Smooth muscle cell (in vitro differentiated cells): ENCODE results near the gene NXPH1. TPM values are rescaled to one million over a fixed set of nuclear protein-coding genes. Genes with fewer than 3 reads are reported as not detected.

ENCODE experiments used
- DNase-seq: peaks from one replicate; lab custom pipeline; 2025; ENCODE audit not compliant: unreplicated experiment; lab: John Stamatoyannopoulos, UW
- H2AFZ ChIP-seq: fragments of 200-600 bp; sonication (generic); 2 replicates; pipeline ENCODE4 v1.6.0; 2016; ENCODE audit warnings: antibody characterized with exemption, low read depth, mild to moderate bottlenecking
- H3F3A ChIP-seq: fragments of 200-600 bp; sonication (generic); 2 replicates; pipeline ENCODE4 v1.6.0; 2017; ENCODE audit warnings: antibody characterized with exemption, low read depth
- H3K27ac ChIP-seq: fragments of 200-600 bp; sonication (generic); 2 replicates; pipeline ENCODE4 v1.5.1; 2016; ENCODE audit warnings: low read depth, mild to moderate bottlenecking
- H3K27me3 ChIP-seq: fragments of 200-600 bp; sonication (generic); 2 replicates; pipeline ENCODE4 v1.6.1; 2016; ENCODE audit warnings: low read depth, mild to moderate bottlenecking
- H3K36me3 ChIP-seq: fragments of 200-600 bp; sonication (generic); 2 replicates; pipeline ENCODE4 v1.5.1; 2016; ENCODE audit warnings: low read depth
- H3K4me1 ChIP-seq: fragments of 200-600 bp; sonication (generic); 2 replicates; pipeline ENCODE4 v1.5.1; 2016; ENCODE audit warnings: low read depth
- H3K4me2 ChIP-seq: fragments of 200-600 bp; sonication (generic); 2 replicates; pipeline ENCODE4 v1.6.0; 2016; ENCODE audit warnings: mild to moderate bottlenecking
- H3K4me3 ChIP-seq: fragments of 200-600 bp; sonication (generic); 2 replicates; pipeline ENCODE4 v1.5.1; 2016; ENCODE audit warnings: mild to moderate bottlenecking
- H3K79me2 ChIP-seq: fragments of 200-600 bp; sonication (generic); 2 replicates; pipeline ENCODE4 v1.6.0; 2016; ENCODE audit warnings: low read depth, mild to moderate bottlenecking
- H3K9ac ChIP-seq: fragments of 200-600 bp; sonication (generic); 2 replicates; pipeline ENCODE4 v1.6.0; 2016; ENCODE audit warnings: low read depth
- H3K9me3 ChIP-seq: fragments of 200-600 bp; sonication (generic); replicated peaks from 2 replicates; pipeline ENCODE4 v1.5.1; 2016; ENCODE audit warnings: low read depth
- H4K20me1 ChIP-seq: fragments of 200-600 bp; sonication (generic); 2 replicates; pipeline ENCODE4 v1.6.0; 2016; ENCODE audit warnings: low read depth
- CTCF ChIP-seq: fragments of 200-600 bp; sonication (generic); IDR thresholded peaks from 2 replicates; pipeline ENCODE4 v1.5.1; 2017; ENCODE audit warnings: borderline replicate concordance, mild to moderate bottlenecking, antibody characterized with exemption; ENCODE audit not compliant: insufficient read depth, poor library complexity, severe bottlenecking
- WGBS: methylation state at CpG from one replicate; pipeline ENCODE4 v1.1.7; 2016; ENCODE audit warnings: low lambda C conversion rate; 5-methylcytosine and 5-hydroxymethylcytosine counted together
- polyA plus RNA-seq: library from polyadenylated mRNA; unstranded; fragments of >200 nt; fragmentation: Nextera tagmentation; extraction: Ambion mirVana; gene quantifications from 2 replicates; pipeline ENCODE4 v1.2.1, GENCODE V29; 2016
- total RNA-seq: library from RNA; depleted of rRNA; stranded (reverse); fragments of >200 nt; gene quantifications from 2 replicates; pipeline ENCODE4 v1.2.3, GENCODE V29; 2014

NXPH1 gene
- total and polyA plus RNA-seq, 2 experiments from 2014 or later, result 0.43 to 2.7 TPM

- no peak for DNase-seq
- Histone ChIP-seq H3K9me3 (no peaks in the 10 kb centered on the region), H2AFZ (no peak overlapping the region), H3K4me2 (no peak overlapping the region), H3K9ac (no peak overlapping the region), H4K20me1 (no peaks in the 10 kb centered on the region), H3K79me2 (no peaks in the 10 kb centered on the region), H3K27ac (no peak overlapping the region), H3K4me1 (no peaks in the 10 kb centered on the region), H3K4me3 (no peak overlapping the region), H3F3A (no peaks in the 10 kb centered on the region), H3K27me3 (no peaks in the 10 kb centered on the region), H3K36me3 (no peaks in the 10 kb centered on the region)
- 92% methylated on average over 4 of the region's 4 CpGs for WGBS
- TF ChIP-seq CTCF, result no peak
Measured at GRCh38 chr7:8490391-8491045, 57.1 kb downstream of the NXPH1 start.

- no peaks in the 10 kb centered on the region for H3K27me3 ChIP-seq
- H3K4me1 ChIP-seq, result no peaks in the 10 kb centered on the region
- H3K4me3 ChIP-seq, result no peak overlapping the region
- no peaks in the 10 kb centered on the region for H3K79me2 ChIP-seq
- DNase-seq, result no peak
- no peaks in the 10 kb centered on the region for H4K20me1 ChIP-seq
- no peak overlapping the region for H3K4me2 ChIP-seq
- no peaks in the 10 kb centered on the region for H3K9me3 ChIP-seq
- H3K9ac ChIP-seq, result no peak overlapping the region
- no peak overlapping the region for H3K27ac ChIP-seq
- no peaks in the 10 kb centered on the region for H3K36me3 ChIP-seq
- H3F3A ChIP-seq, result no peaks in the 10 kb centered on the region
- H2AFZ ChIP-seq, result no peak overlapping the region
- 94% methylated on average over 3 of the region's 3 CpGs for WGBS
- no peak for TF ChIP-seq CTCF
Measured at GRCh38 chr7:8491106-8491505, 57.7 kb downstream of the NXPH1 start.

- Histone ChIP-seq H4K20me1 (no peaks in the 10 kb centered on the region), H3K4me3 (no peak overlapping the region), H3K9me3 (no peaks in the 10 kb centered on the region), H3K27me3 (no peaks in the 10 kb centered on the region), H3K9ac (no peak overlapping the region), H3K36me3 (no peaks in the 10 kb centered on the region), H3K27ac (no peak overlapping the region), H3K4me2 (no peak overlapping the region), H3F3A (no peaks in the 10 kb centered on the region), H3K4me1 (no peaks in the 10 kb centered on the region), H3K79me2 (no peaks in the 10 kb centered on the region), H2AFZ (no peak overlapping the region)
- DNase-seq, result no peak
- TF ChIP-seq CTCF, result no peak
- WGBS, result 90% methylated on average over 8 of the region's 8 CpGs
Measured at GRCh38 chr7:8491544-8492489, 58.4 kb downstream of the NXPH1 start.

- Histone ChIP-seq H3K79me2 (no peaks in the 10 kb centered on the region), H3K9me3 (no peaks in the 10 kb centered on the region), H3K36me3 (no peaks in the 10 kb centered on the region)
Measured at GRCh38 chr7:8499128-8499527, 65.7 kb downstream of the NXPH1 start.

More at GRCh38 chr7:8499128-8499527, 65.7 kb downstream of the NXPH1 start:
- Histone ChIP-seq H3K4me1 (no peaks in the 10 kb centered on the region), H3K27ac (no peak overlapping the region), H3K27me3 (no peaks in the 10 kb centered on the region), H2AFZ (no peak overlapping the region), H4K20me1 (no peaks in the 10 kb centered on the region), H3K9ac (no peak overlapping the region), H3K4me3 (no peak overlapping the region), H3F3A (no peaks in the 10 kb centered on the region), H3K4me2 (no peak overlapping the region)
- TF ChIP-seq CTCF, result no peak
- no peak for DNase-seq
